ENCODE data around the gene MAEA.
A peak's percentile ranks its signal among the peaks of the same experiment; 100 is the strongest.

The MAEA gene

GRCh38 chr4:1289207-1290164 lies at the start of gene MAEA:
Gene MAEA, plus strand, starts transcription at chr4:1289891. Its CDS starts 23 bp downstream, at chr4:1289914.
- DNase-seq (ENCODE audit: low read depth in 2 of 2), result peak; percentile 94 to 97

DNA sequence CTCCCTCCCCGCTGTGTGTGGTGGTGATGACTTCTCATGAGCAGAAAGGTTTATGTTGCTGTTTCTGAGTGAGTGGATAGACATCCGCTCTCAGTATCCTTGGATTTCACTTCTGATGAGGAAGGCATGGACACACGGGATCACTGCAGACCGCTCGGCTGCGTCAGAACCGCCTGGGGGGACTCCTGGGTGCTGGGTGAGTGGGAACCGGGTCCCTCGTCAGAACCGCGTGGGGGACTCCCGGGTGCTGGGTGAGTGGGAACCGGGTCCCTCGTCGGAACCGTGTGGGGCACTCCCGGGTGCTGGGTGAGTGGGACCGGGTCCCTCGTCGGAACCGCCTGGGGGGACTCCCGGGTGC lies 49.8 kb upstream of the MAEA start:
- DNase-seq (ENCODE audit: low read depth in 2 of 2), result no peak

- no peak for DNase-seq (ENCODE audit: low read depth in 2 of 2)
These were observed 48.8 kb upstream of the MAEA start for GRCh38 chr4:1240721-1241465.

GRCh38 chr4:1241466-1241935 lies 48.2 kb upstream of the MAEA start:
- DNase-seq (ENCODE audit: low read depth in 2 of 2), result no peak

GRCh38 chr4:1241936-1242505 lies 47.7 kb upstream of the MAEA start:
- DNase-seq (ENCODE audit: low read depth in 2 of 2), result no peak

- DNase-seq (ENCODE audit: low read depth in 2 of 2), result no peak
These were observed 46.9 kb upstream of the MAEA start for GRCh38 chr4:1242506-1243450.

GRCh38 chr4:1243451-1244080 lies 46.1 kb upstream of the MAEA start:
- no peak for DNase-seq (ENCODE audit: low read depth in 2 of 2)

DNA sequence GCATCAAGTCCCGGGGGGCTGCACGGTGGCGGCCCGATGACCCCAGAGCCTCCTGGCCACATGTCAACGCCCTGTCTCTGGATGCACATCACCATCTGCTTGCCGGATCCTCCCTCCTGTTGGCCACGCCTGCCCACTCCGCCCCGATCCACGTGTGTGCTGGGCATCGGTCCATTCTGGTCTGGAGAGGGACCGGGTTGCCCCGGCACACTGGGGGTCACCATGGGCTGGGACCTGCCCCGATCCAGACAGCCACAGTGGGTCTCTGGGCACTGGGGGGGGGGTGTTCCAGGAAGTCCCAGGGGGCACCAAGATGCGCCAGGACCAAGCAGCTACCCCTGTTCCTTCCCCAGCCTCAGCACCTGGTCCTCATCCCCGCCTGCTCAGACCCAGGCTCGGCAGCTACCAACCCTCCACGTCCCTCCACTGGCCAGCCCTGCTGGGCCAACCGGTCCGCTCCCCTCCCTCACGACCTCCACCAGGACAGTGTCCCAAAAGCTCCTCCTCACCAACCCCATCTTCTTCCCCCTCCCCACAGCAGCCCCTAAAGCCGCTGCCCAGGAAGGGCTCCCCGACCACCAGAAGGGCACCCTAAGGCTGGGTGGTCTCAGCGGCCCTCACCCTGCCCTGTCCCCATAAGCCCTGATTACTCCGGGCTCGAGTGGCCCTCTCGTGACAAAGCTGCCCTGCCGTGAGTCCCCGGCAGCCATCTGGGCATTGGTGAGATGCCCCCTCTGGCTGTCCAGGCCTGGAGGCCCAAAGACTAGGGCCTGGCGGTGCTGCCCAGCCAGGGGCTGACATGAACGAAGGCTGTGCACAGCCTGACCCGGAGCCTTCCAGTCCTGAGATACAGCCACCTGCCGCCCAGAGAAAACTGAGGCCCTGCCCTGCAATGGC lies 45.4 kb upstream of the MAEA start:
- no peak for DNase-seq (ENCODE audit: low read depth in 2 of 2)

DNA sequence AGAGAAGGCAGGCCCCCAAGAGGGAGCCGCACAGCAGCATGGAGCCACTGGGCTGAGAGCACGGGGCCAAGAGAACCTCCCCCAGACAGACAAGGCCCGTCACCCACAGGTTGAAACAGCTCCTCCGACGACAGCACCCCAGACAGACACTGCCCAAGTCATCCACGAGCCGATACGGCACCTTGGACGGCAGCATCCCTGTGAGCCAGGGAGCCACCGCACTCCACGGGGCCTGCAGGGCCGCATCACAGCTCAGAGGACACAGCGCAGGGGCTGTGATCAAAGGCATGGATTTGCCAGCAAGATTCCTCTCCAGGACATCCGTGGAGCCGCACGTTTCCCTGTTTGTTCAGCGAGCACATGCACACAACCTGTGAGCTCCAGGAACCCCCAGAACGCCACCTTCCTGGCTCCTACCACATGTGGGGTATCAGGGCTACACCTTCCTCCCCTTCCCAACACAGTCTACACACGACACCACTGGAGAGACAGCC lies 44.7 kb upstream of the MAEA start:
- DNase-seq (ENCODE audit: low read depth in 2 of 2), result no peak

DNA sequence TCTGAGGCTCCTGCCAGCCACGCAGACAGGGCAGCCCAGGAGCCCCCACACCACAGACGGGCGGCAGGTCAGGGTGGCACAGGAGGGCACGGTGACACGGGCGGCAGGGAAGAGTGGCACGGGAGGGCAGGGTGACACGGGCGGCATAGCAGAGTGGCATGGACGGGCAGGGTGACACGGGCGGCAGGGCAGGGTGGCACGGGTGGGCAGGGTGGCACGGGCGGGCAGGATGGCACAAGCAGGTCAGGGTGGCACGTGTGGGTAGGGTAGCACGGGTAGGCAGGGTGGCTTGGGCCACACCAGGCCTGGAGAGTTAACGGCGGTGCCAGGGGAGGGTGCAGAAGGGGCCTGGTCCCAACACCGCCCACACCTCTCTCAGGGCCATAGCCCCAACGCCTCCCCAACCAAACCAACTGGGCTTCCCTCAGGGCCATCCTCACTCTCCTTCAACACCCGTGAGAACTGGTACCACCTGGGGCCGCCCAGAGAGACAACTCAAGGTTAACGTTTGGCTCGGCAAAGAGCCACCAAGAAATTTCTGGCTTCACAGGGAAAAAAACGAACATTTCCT lies 44.1 kb upstream of the MAEA start:
- DNase-seq (ENCODE audit: low read depth in 2 of 2), result no peak

- DNase-seq (ENCODE audit: low read depth in 2 of 2), result no peak
These were observed 43.4 kb upstream of the MAEA start for GRCh38 chr4:1246111-1246881.

- peak in 1 of 2 donors; percentile 33 for DNase-seq (ENCODE audit: low read depth in 2 of 2)
These were observed 42.5 kb upstream of the MAEA start for GRCh38 chr4:1246901-1247863.

DNA sequence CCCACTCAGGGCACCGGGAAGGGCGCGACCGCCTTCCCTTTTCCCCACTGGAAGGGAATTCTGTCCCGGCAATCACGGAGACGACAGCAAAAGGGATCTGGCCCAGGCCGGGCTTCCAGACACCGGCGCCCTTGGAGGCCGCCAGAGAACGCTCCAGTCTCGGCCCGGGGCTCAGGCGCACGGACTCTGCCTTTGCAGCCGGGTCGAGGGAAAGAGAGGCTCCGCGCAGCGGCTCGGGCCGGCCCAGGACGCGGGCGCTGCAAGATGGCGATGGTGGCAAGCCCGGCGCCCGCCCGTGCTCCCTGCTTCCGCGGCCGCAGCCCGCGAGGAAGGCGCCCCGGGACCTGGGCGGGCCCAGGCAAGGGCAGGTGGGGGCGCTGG lies 41.8 kb upstream of the MAEA start:
- peak in 1 of 2 donors; percentile 43 for DNase-seq (ENCODE audit: low read depth in 2 of 2)

- peak; percentile 65 to 78 for DNase-seq (ENCODE audit: low read depth in 2 of 2)
These were observed 41.2 kb upstream of the MAEA start, which contains the start of gene CTBP1 for GRCh38 chr4:1248245-1249147. Gene CTBP1, minus strand, starts transcription at chr4:1249130. Its CDS starts 7,799 bp downstream, at chr4:1241331.

- DNase-seq (ENCODE audit: low read depth in 2 of 2), result peak; percentile 71 to 73
These were observed 40.5 kb upstream of the MAEA start for GRCh38 chr4:1249148-1249730.

Measured in stimulated activated CD8-positive, alpha-beta memory T cell treated with anti-CD3 and anti-CD28 coated beads, Interleukin-2, amount 100 ng/mL, for 48 hours (primary cell).